Endothelial cell of umbilical vein (primary cell): ENCODE data around the gene RGS9BP. TPM values are rescaled to one million over a fixed set of nuclear protein-coding genes. Genes with fewer than 3 reads are reported as not detected.

ENCODE experiments used
- BruUV-seq: library from RNA; stranded (reverse); fragments of 400-500 nt; replicated peaks from 2 replicates; lab custom pipeline; 2021; lab: Mats Ljungman, UMichigan
- CTCF ChIA-PET: fragments of 300-600, 350-600 bp; sonication (Branson Sonifier 250); formaldehyde crosslinking; loops from one replicate; lab custom pipeline; 2021; ENCODE audit warnings: antibody characterized with exemption, inconsistent platforms; lab: Charles Lee
- POLR2A ChIA-PET: fragments of 300-600, 350-600 bp; sonication (Branson Sonifier 250); formaldehyde crosslinking; loops from one replicate; lab custom pipeline; 2021; ENCODE audit warnings: antibody characterized with exemption, inconsistent platforms; lab: Charles Lee
- DNase-seq: peaks from one replicate; pipeline ENCODE4 v3.0.0-alpha.2; 2011; ENCODE audit warnings: low read depth, low spot score
- FAIRE-seq: peaks from 2 replicates; lab custom pipeline; 2011; peaks lifted over from hg19 to GRCh38; lab: Jason Lieb, UNC
- H2AFZ ChIP-seq: 2 replicates; pipeline ENCODE4 v1.6.0; 2012; ENCODE audit warnings: low read depth, low read length, control low read depth, inconsistent platforms
- H3K27ac ChIP-seq: 2 replicates; pipeline ENCODE4 v1.5.1; 2011; ENCODE audit warnings: low read depth, mild to moderate bottlenecking, control low read depth, low read length, moderate library complexity; ENCODE audit not compliant: insufficient read depth
- H3K27me3 ChIP-seq, 2 experiments: 2 replicates each; pipeline versions ENCODE4 v1.6.0 to v1.6.1; 2011; ENCODE audit warnings: low read length in 2 of 2, mixed read lengths in 1 of 2; ENCODE audit not compliant: control insufficient read depth in 2 of 2, insufficient read depth in 2 of 2
- H3K36me3 ChIP-seq, 2 experiments: 2 replicates in 1 of 2; 3 replicates in 1 of 2; pipeline ENCODE4 v1.5.1; 2011; ENCODE audit warnings: low read length in 2 of 2, mild to moderate bottlenecking in 1 of 2, moderate library complexity in 1 of 2; ENCODE audit not compliant: control insufficient read depth in 2 of 2, insufficient read depth in 2 of 2; ENCODE audit errors: extremely low read depth in 1 of 2
- H3K4me1 ChIP-seq: 3 replicates; pipeline ENCODE4 v1.5.1; 2011; ENCODE audit warnings: mild to moderate bottlenecking, low read length; ENCODE audit not compliant: control insufficient read depth, insufficient read depth; ENCODE audit errors: extremely low read depth
- H3K4me2 ChIP-seq: 2 replicates; pipeline ENCODE4 v1.6.1; 2011; ENCODE audit warnings: low read length, control low read depth, mixed read lengths; ENCODE audit not compliant: insufficient read depth
- H3K4me3 ChIP-seq, 3 experiments: fragments of 200-600 bp in 1 of 3; sonication (generic), shearing (Covaris generic) in 1 of 3; replicated peaks in 1 of 3; 2 replicates each; pipeline ENCODE4 v1.5.1; 2011 to 2016; ENCODE audit warnings: control low read depth in 3 of 3, low read length in 3 of 3, mild to moderate bottlenecking in 2 of 3, inconsistent platforms in 1 of 3, low read depth in 1 of 3, moderate library complexity in 1 of 3; ENCODE audit not compliant: insufficient read depth in 1 of 3
- H3K79me2 ChIP-seq: 2 replicates; pipeline ENCODE4 v1.6.0; 2012; ENCODE audit warnings: low read length, inconsistent platforms; ENCODE audit not compliant: control insufficient read depth, insufficient read depth
- H3K9ac ChIP-seq: replicated peaks from 2 replicates; pipeline ENCODE3; 2011; ENCODE audit warnings: low read length, control low read depth; ENCODE audit not compliant: insufficient read depth; ENCODE audit errors: extremely low read depth
- H3K9me1 ChIP-seq: replicated peaks from 3 replicates; pipeline ENCODE4 v1.6.0; 2011; ENCODE audit warnings: mild to moderate bottlenecking, low read length; ENCODE audit not compliant: control insufficient read depth, insufficient read depth; ENCODE audit errors: extremely low read depth
- H3K9me3 ChIP-seq: replicated peaks from 2 replicates; pipeline ENCODE4 v1.5.1; 2012; ENCODE audit warnings: low read length, inconsistent platforms; ENCODE audit not compliant: control insufficient read depth, insufficient read depth
- H4K20me1 ChIP-seq: replicated peaks from 2 replicates; pipeline ENCODE3; 2011; ENCODE audit warnings: mild to moderate bottlenecking, low read length; ENCODE audit not compliant: control insufficient read depth, insufficient read depth; ENCODE audit errors: extremely low read depth
- CTCF ChIP-seq, 2 donors: IDR thresholded peaks; 1 replicate in 1 of 2; 2 replicates in 1 of 2; pipeline ENCODE4 v1.5.1; 2011; ENCODE audit warnings: low read length in 2 of 2, mild to moderate bottlenecking in 2 of 2, moderate library complexity in 2 of 2, control low read depth in 1 of 2, inconsistent platforms in 1 of 2, low read depth in 1 of 2; ENCODE audit not compliant: insufficient read depth in 1 of 2; ENCODE audit errors: extremely low read depth in 1 of 2
- EZH2 ChIP-seq: IDR thresholded peaks from 2 replicates; pipeline ENCODE4 v1.6.1; 2012; ENCODE audit warnings: borderline replicate concordance, low read depth, mild to moderate bottlenecking, moderate library complexity, low read length, inconsistent platforms; ENCODE audit not compliant: severe bottlenecking
- FOS ChIP-seq: IDR thresholded peaks from 2 replicates; pipeline ENCODE4 v1.6.1; 2011; ENCODE audit warnings: mild to moderate bottlenecking, low read length, moderate library complexity, borderline replicate concordance; ENCODE audit not compliant: insufficient read depth
- GATA2 ChIP-seq: IDR thresholded peaks from 2 replicates; pipeline ENCODE4 v1.7.0; 2011; ENCODE audit warnings: low read depth, mild to moderate bottlenecking, moderate library complexity, mixed read lengths, low read length; ENCODE audit not compliant: insufficient read length, insufficient read depth
- JUN ChIP-seq: IDR thresholded peaks from 2 replicates; pipeline ENCODE4 v1.6.1; 2011; ENCODE audit warnings: borderline replicate concordance, low read depth; ENCODE audit not compliant: insufficient read length, insufficient read depth
- MAX ChIP-seq: IDR thresholded peaks from 2 replicates; pipeline ENCODE4 v1.6.1; 2011; ENCODE audit not compliant: insufficient read depth, insufficient read length
- MYC ChIP-seq: IDR thresholded peaks from one replicate; pipeline ENCODE4 v1.6.1; 2011; ENCODE audit warnings: mild to moderate bottlenecking, low read depth, low read length
- POLR2A ChIP-seq: IDR thresholded peaks from 2 replicates; pipeline ENCODE4 v1.6.1; 2012; ENCODE audit warnings: low read depth, mild to moderate bottlenecking, control low read depth, low read length
- POLR2AphosphoS5 ChIP-seq: IDR thresholded peaks from 2 replicates; pipeline ENCODE4 v1.6.1; 2012; ENCODE audit warnings: low read depth, mild to moderate bottlenecking, control low read depth, low read length, moderate library complexity; ENCODE audit not compliant: insufficient read depth
- dilution Hi-C: fragments of 300-500 bp; cut with MboI; formaldehyde crosslinking; loops from one replicate; pipeline ENCODE4 v1.15.0; 2019; ENCODE audit warnings: low sequenced_read_pairs; ENCODE audit not compliant: extremely low pct_ligation_motif_present
- intact Hi-C: fragments of 100-400 bp; cut with micrococcal nuclease; formaldehyde crosslinking; loops from one replicate; pipeline ENCODE4 v1.10.0; 2022
- polyA plus RNA-seq, 4 experiments: library from polyadenylated mRNA; depleted of rRNA in 3 of 4; stranded (reverse) in 3 of 4; unstranded in 1 of 4; fragments of >200 nt; gene quantifications; 2 replicates each; pipeline versions ENCODE4 v1.2.1 to v1.2.3, GENCODE V29; 2011 to 2012; ENCODE audit warnings: missing spikeins in 1 of 4
- total RNA-seq: library from RNA; stranded (reverse); gene quantifications from 2 replicates; pipeline ENCODE4 v1.2.3, GENCODE V29; 2021

Gene RGS9BP
- total and polyA plus RNA-seq, 2 donors (not counting 3 experiments of a cell fraction or from before 2014, with no cell fraction given): 0.15 TPM; not detected in 1

GRCh38 chr19:32642771-32643170 lies 32.9 kb upstream of the RGS9BP start:
- no peak overlapping the region for H3K4me2 ChIP-seq
- no peak for FAIRE-seq
- H3K9me3 ChIP-seq: no peaks in the 10 kb centered on the region
- dilution Hi-C loops: no loop called here
- no peak overlapping the region for H3K4me3 ChIP-seq
- H3K27me3 ChIP-seq: no peaks in the 10 kb centered on the region
- H3K36me3 ChIP-seq: peaks cover 7 to 34% of the 10 kb centered on the region in 2 experiments
- H3K4me1 ChIP-seq: no peaks in the 10 kb centered on the region
- no peaks in the 10 kb centered on the region for H3K79me2 ChIP-seq
- no TSS peak for BruUV-seq
- ChIA-PET POLR2A (no interaction called here), CTCF (no interaction called here)
- TF ChIP-seq POLR2A: no peak
- TF ChIP-seq FOS: no peak
- TF ChIP-seq EZH2: no peak
- TF ChIP-seq MYC: no peak
- no peak for TF ChIP-seq JUN
- TF ChIP-seq MAX: no peak
- TF ChIP-seq GATA2: no peak
- no peak for TF ChIP-seq CTCF (IDR thresholded peaks at IDR 0.05; ENCODE audit: extremely low read depth in 1 of 2, insufficient read depth in 1 of 2, low read depth in 1 of 2, low read length in 2 of 2)
- TF ChIP-seq POLR2AphosphoS5: no peak
- no peak overlapping the region for H3K9ac ChIP-seq
- no peaks in the 10 kb centered on the region for H3K9me1 ChIP-seq
- no peak overlapping the region for H2AFZ ChIP-seq
- intact Hi-C loops: no loop called here
- no peak for DNase-seq
- H4K20me1 ChIP-seq: no peaks in the 10 kb centered on the region
- no peak overlapping the region for H3K27ac ChIP-seq
